ENCODE results near the gene MDK. TPM values are rescaled to one million over a fixed set of nuclear protein-coding genes. Genes with fewer than 3 reads are reported as not detected.

Gene MDK
- total and polyA plus RNA-seq, 8 donors: 5.5 to 151 (median 25.8) TPM

DNA sequence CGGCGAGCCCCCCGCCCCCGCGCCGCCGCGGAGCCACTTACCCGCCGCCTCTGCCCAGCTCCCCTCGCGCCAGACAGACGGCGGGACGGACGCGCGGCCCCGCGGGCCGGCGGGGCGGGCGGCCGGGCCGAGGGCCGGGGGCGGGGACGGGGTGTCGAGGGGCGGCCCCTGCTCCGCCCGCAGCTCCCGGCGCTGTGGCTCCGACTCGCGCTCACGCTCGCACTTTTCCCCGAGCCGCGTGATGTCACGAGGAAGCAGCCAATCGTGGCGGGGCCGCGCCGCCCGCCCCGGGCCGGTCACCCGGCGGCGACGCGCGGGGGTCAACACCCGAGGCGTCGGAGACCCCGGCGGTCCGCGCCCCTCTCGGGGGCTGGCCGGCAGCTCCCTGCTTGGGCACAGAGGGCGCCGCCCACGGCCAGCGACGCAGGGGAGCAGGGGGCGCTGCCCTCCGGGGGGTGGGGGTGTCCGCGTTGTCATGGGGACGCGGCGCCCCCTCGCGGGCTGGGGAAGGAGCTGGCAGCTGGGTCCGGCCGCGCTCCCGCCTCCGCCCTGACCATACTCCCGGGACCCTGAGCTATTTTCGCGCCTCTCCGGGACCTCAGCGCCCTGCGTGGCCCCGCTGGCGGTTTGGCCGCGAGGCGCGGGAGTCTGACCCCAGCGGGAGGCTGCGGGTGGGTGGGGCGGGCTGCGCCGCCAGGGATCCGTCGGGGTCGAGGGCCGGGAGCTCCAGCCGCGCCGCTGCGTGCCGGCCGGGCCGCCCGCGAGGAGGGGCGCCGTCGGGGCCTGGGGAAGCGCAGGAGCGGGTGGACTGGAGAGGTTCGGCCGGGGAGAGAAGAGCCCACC is 10.3 kb downstream of the MDK start, which contains the start of gene CHRM4:
Gene CHRM4, minus strand, starts transcription at position 199 of the 843 bp plus-strand sequence. CDS start 5,219 bp downstream, outside the sequence.
- H3K36me3 ChIP-seq: peaks cover 1 to 15% (median 12%) of the 10 kb centered on the region in 4 donors
- peaks cover 41 to 49% (median 46%) of the 10 kb centered on the region in 4 donors for H3K4me1 ChIP-seq
- H3K9me3 ChIP-seq: no peaks in the 10 kb centered on the region
- TF ChIP-seq EP300 (IDR thresholded peaks at IDR 0.05) (no peak), POLR2A (IDR thresholded peaks at IDR 0.05) (no peak), POLR2AphosphoS5 (IDR thresholded peaks at IDR 0.05) (no peak)
- TF ChIP-seq, protein P1, sequence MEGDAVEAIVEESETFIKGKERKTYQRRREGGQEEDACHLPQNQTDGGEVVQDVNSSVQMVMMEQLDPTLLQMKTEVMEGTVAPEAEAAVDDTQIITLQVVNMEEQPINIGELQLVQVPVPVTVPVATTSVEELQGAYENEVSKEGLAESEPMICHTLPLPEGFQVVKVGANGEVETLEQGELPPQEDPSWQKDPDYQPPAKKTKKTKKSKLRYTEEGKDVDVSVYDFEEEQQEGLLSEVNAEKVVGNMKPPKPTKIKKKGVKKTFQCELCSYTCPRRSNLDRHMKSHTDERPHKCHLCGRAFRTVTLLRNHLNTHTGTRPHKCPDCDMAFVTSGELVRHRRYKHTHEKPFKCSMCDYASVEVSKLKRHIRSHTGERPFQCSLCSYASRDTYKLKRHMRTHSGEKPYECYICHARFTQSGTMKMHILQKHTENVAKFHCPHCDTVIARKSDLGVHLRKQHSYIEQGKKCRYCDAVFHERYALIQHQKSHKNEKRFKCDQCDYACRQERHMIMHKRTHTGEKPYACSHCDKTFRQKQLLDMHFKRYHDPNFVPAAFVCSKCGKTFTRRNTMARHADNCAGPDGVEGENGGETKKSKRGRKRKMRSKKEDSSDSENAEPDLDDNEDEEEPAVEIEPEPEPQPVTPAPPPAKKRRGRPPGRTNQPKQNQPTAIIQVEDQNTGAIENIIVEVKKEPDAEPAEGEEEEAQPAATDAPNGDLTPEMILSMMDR (IDR thresholded peaks at IDR 0.05): peak in 2 of 7 experiments; percentile 16 to 28
- peak within 1 kb of the TSS; percentile 40 to 63 (median 47) for H3K4me3 ChIP-seq
- DNase-seq: peak in 1 of 2 donors; percentile 78
- H3K27ac ChIP-seq: no peak within 1 kb of the TSS
- intact Hi-C loops (cut with DNase I; ENCODE audit: low total_unique reads): loop anchor here (5.0 kb wide), 1 partner anchor 141 kb away; no protein-coding TSS in a partner anchor
- WGBS, 5 donors: 0 to 4% (median 1%) methylated on average over 20 to 123 of the region's 123 CpGs
- peaks cover 17 to 67% (median 56%) of the 10 kb centered on the region in 3 donors for H3K27me3 ChIP-seq

GRCh38 chr11:46392421-46393230 is 11.2 kb downstream of the MDK start:
- Histone ChIP-seq H3K27ac (no peak overlapping the region), H3K4me1 (peaks cover 41 to 49% (median 46%) of the 10 kb centered on the region in 4 donors), H3K4me3 (peak overlapping the region; percentile 40 to 63 (median 47)), H3K9me3 (no peaks in the 10 kb centered on the region), H3K36me3 (peaks cover 10 to 23% (median 21%) of the 10 kb centered on the region in 4 donors), H3K27me3 (peaks cover 17 to 58% (median 49%) of the 10 kb centered on the region in 3 donors)
- intact Hi-C loops (cut with DNase I; ENCODE audit: low total_unique reads): loop anchor here (5.0 kb wide), 1 partner anchor 140 kb away; no protein-coding TSS in a partner anchor
- TF ChIP-seq POLR2A (IDR thresholded peaks at IDR 0.05) (no peak), POLR2AphosphoS5 (IDR thresholded peaks at IDR 0.05) (peak in 1 of 3 donors; percentile 43)
- peak; percentile 87 to 96 for DNase-seq
- WGBS, 5 donors: 2 to 15% (median 3%) methylated on average over 18 to 71 of the region's 71 CpGs

DNA sequence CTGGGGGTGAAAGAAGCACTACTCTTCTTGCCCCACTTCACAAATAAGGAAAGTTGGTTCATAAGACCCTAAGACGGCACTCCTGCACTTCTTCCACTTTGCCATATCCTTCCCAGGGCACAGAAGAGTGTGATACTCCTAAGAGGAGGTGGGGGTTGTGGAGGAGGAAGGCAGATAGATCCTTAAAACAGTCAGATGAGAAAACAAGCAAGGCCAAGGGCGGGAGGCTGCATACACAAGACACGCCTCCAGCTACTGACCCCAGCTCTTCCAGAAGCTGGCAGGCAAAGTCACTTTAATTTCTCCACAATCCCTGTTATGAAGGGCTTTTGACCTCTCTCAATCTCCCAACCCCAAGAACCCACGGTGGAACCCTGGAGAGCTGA is 11.8 kb downstream of the MDK start:
- Histone ChIP-seq H3K4me1 (peaks cover 41 to 47% (median 45%) of the 10 kb centered on the region in 4 donors), H3K9me3 (no peaks in the 10 kb centered on the region), H3K27me3 (peaks cover 17 to 52% (median 43%) of the 10 kb centered on the region in 3 donors), H3K36me3 (peaks cover 16 to 29% (median 27%) of the 10 kb centered on the region in 4 donors), H3K27ac (no peak overlapping the region), H3K4me3 (peak overlapping the region in 2 of 4 donors; percentile 51 to 63)
- no peak for TF ChIP-seq POLR2AphosphoS5 (IDR thresholded peaks at IDR 0.05)
- no peak for TF ChIP-seq EP300 (IDR thresholded peaks at IDR 0.05)
- no peak for TF ChIP-seq POLR2A (IDR thresholded peaks at IDR 0.05)
- TF ChIP-seq, protein P1 (IDR thresholded peaks at IDR 0.05): no peak
- 52 to 70% (median 57%) methylated on average over 4 of the region's 4 CpGs for WGBS, 5 donors
- intact Hi-C loops (cut with DNase I; ENCODE audit: low total_unique reads): loop anchor here (5.0 kb wide), 1 partner anchor 139 kb away; no protein-coding TSS in a partner anchor
- no peak for DNase-seq

- H3K27me3 ChIP-seq: peaks cover 17 to 47% (median 37%) of the 10 kb centered on the region in 3 donors
- intact Hi-C loops (cut with DNase I; ENCODE audit: low total_unique reads): loop anchor here (5.0 kb wide), 1 partner anchor 139 kb away; no protein-coding TSS in a partner anchor
Measured at GRCh38 chr11:46393759-46394158, 12.3 kb downstream of the MDK start.

More at GRCh38 chr11:46393759-46394158, 12.3 kb downstream of the MDK start:
- no peak for DNase-seq
- H3K4me3 ChIP-seq: no peak overlapping the region
- H3K27ac ChIP-seq: no peak overlapping the region
- WGBS, 5 donors: 67 to 79% (median 77%) methylated on average over 4 of the region's 4 CpGs
- H3K9me3 ChIP-seq: no peaks in the 10 kb centered on the region
- H3K36me3 ChIP-seq: peaks cover 18 to 34% (median 32%) of the 10 kb centered on the region in 4 donors
- TF ChIP-seq, protein P1 (IDR thresholded peaks at IDR 0.05): no peak
- no peak for TF ChIP-seq POLR2A (IDR thresholded peaks at IDR 0.05)
- TF ChIP-seq POLR2AphosphoS5 (IDR thresholded peaks at IDR 0.05): no peak
- no peak for TF ChIP-seq EP300 (IDR thresholded peaks at IDR 0.05)
- H3K4me1 ChIP-seq: peaks cover 41 to 47% (median 44%) of the 10 kb centered on the region in 4 donors

All from stomach (tissue), 9 donors.